GM12892 (cell line): Measurements from ENCODE around the gene OSBP2.

ENCODE experiments used
- POLR2A ChIP-seq: IDR thresholded peaks from 2 replicates; pipeline ENCODE4 v1.6.1; 2011; ENCODE audit warnings: low read depth, low read length, control low read depth
- TAF1 ChIP-seq: IDR thresholded peaks from 2 replicates; pipeline ENCODE4 v1.6.1; 2011; ENCODE audit warnings: low read depth, mild to moderate bottlenecking, control low read depth, low read length, borderline replicate concordance

DNA sequence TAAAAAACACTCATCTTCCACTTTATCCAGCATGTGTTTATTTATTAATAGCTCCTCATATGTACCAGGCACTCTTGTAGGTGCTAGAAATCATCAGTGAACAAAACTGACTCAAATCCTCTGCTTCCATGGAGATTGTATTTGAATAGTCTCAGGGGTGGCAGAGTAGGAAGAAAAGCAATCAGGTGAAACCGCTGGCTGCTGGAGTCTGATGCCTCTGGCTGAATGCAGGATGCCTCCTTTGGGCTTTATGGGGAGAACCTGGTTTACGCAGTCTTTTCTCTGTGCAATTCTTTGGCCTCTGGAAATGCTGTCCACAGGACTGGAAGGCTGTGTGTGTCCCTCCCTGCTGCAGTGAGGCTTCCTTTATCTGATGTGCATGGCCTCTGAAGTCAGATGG lies 12.8 kb upstream of the OSBP2 start:
- TF ChIP-seq TAF1 (no peak), POLR2A (no peak)
